ENCODE measurements around the gene KRTAP6-3.

The KRTAP6-3 gene

GRCh38 chr21:30580132-30580531 is 12.1 kb upstream of the KRTAP6-3 start:
- no peak overlapping the region for H3K27ac ChIP-seq (ENCODE audit: low read depth, low read length)
- H3K9ac ChIP-seq (ENCODE audit: low read length in 5 of 5): no peak overlapping the region
- no peaks in the 10 kb centered on the region for H3K27me3 ChIP-seq (ENCODE audit: control insufficient read depth in 5 of 5, insufficient read depth in 4 of 5, low read length in 5 of 5)
- H3K4me3 ChIP-seq (ENCODE audit: low read depth in 1 of 5, low read length in 5 of 5): no peak overlapping the region
- peaks cover 0 to 4% (median 0%) of the 10 kb centered on the region in 5 donors for H3K9me3 ChIP-seq (ENCODE audit: control insufficient read depth in 5 of 5, low read length in 5 of 5)
- no peaks in the 10 kb centered on the region for H3K4me1 ChIP-seq (ENCODE audit: control insufficient read depth in 5 of 5, insufficient read depth in 5 of 5, low read length in 5 of 5)
- H3K36me3 ChIP-seq (ENCODE audit: control insufficient read depth in 5 of 5, insufficient read depth in 5 of 5, low read length in 5 of 5): no peaks in the 10 kb centered on the region

DNA sequence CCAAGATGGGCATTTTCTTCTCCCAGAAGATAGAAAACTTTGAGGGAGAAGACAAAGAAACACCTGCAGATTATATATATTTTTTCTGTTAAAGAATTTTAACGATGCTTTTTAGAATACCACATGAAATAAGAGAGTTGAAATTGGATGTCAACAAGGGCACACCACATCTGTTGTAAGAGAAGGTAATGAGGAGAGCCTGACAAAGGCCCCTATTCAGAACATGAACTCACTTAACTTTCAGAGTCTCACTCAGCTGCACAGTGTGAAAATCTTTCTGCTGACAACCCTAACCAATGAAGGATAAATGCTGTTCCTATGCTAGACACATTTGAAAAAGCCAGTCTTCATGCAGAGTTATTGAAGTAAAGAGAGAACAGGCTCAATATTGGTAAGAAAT is 9.4 kb upstream of the KRTAP6-3 start:
- peaks cover 0 to 4% (median 0%) of the 10 kb centered on the region in 5 donors for H3K9me3 ChIP-seq (ENCODE audit: control insufficient read depth in 5 of 5, low read length in 5 of 5)

GRCh38 chr21:30590297-30590696 is 1.9 kb upstream of the KRTAP6-3 start, which contains the start of gene KRTAP22-2:
Gene KRTAP22-2 (minus strand): TSS chr21:30590397.
- Histone ChIP-seq H3K36me3 (ENCODE audit: control insufficient read depth in 5 of 5, insufficient read depth in 5 of 5, low read length in 5 of 5) (no peaks in the 10 kb centered on the region), H3K9me3 (ENCODE audit: control insufficient read depth in 5 of 5, low read length in 5 of 5) (peaks cover 0 to 2% (median 0%) of the 10 kb centered on the region in 5 donors), H3K27ac (ENCODE audit: low read depth, low read length) (no peak within 1 kb of the TSS), H3K9ac (ENCODE audit: low read length in 5 of 5) (no peak within 1 kb of the TSS), H3K4me3 (ENCODE audit: low read depth in 1 of 5, low read length in 5 of 5) (no peak within 1 kb of the TSS), H3K4me1 (ENCODE audit: control insufficient read depth in 5 of 5, insufficient read depth in 5 of 5, low read length in 5 of 5) (no peaks in the 10 kb centered on the region), H3K27me3 (ENCODE audit: control insufficient read depth in 5 of 5, insufficient read depth in 4 of 5, low read length in 5 of 5) (no peaks in the 10 kb centered on the region)

More for the DNA sequence above, 9.4 kb upstream of the KRTAP6-3 start:
- no peaks in the 10 kb centered on the region for H3K27me3 ChIP-seq (ENCODE audit: control insufficient read depth in 5 of 5, insufficient read depth in 4 of 5, low read length in 5 of 5)
- H3K4me1 ChIP-seq (ENCODE audit: control insufficient read depth in 5 of 5, insufficient read depth in 5 of 5, low read length in 5 of 5): no peaks in the 10 kb centered on the region
- H3K27ac ChIP-seq (ENCODE audit: low read depth, low read length): no peak overlapping the region
- no peak overlapping the region for H3K4me3 ChIP-seq (ENCODE audit: low read depth in 1 of 5, low read length in 5 of 5)
- H3K9ac ChIP-seq (ENCODE audit: low read length in 5 of 5): no peak overlapping the region
- no peaks in the 10 kb centered on the region for H3K36me3 ChIP-seq (ENCODE audit: control insufficient read depth in 5 of 5, insufficient read depth in 5 of 5, low read length in 5 of 5)

DNA sequence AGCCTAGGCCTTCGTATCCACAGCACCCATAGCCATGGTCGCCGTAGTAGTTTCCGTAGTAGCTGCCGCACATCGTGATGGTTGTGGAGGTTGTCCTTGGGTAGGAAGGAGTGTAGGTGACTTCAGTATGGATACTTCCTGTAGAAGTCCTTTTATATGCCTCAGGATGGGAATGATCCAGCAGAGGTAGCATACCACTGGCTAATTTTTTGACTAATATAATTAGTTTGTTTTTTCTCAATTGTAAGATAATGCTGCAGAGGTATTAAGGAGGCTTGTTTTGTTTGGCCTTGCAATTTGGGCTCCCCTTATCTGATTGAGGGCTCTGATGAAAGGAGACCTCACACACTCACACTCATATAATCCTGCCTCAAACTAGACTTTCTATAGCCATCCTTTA is 6.6 kb downstream of the KRTAP6-3 start, which contains the start of gene KRTAP6-2:
KRTAP6-2 (minus strand) TSS at position 101 of the 400 bp plus-strand sequence; CDS start at position 73, 28 bp downstream.
- no peak within 1 kb of the TSS for H3K4me3 ChIP-seq (ENCODE audit: low read depth in 1 of 5, low read length in 5 of 5)
- H3K27me3 ChIP-seq (ENCODE audit: control insufficient read depth in 5 of 5, insufficient read depth in 4 of 5, low read length in 5 of 5): no peaks in the 10 kb centered on the region
- H3K27ac ChIP-seq (ENCODE audit: low read depth, low read length): no peak within 1 kb of the TSS
- peaks cover 0 to 3% (median 0%) of the 10 kb centered on the region in 5 donors for H3K9me3 ChIP-seq (ENCODE audit: control insufficient read depth in 5 of 5, low read length in 5 of 5)
- no peaks in the 10 kb centered on the region for H3K36me3 ChIP-seq (ENCODE audit: control insufficient read depth in 5 of 5, insufficient read depth in 5 of 5, low read length in 5 of 5)
- no peak within 1 kb of the TSS for H3K9ac ChIP-seq (ENCODE audit: low read length in 5 of 5)
- no peaks in the 10 kb centered on the region for H3K4me1 ChIP-seq (ENCODE audit: control insufficient read depth in 5 of 5, insufficient read depth in 5 of 5, low read length in 5 of 5)

GRCh38 chr21:30600787-30601186 is 8.5 kb downstream of the KRTAP6-3 start, which contains the start of gene KRTAP22-1:
Gene KRTAP22-1 (plus strand): TSS chr21:30601087.
- H3K27ac ChIP-seq (ENCODE audit: low read depth, low read length): no peak within 1 kb of the TSS
- peaks cover 0 to 3% (median 0%) of the 10 kb centered on the region in 5 donors for H3K9me3 ChIP-seq (ENCODE audit: control insufficient read depth in 5 of 5, low read length in 5 of 5)
- no peaks in the 10 kb centered on the region for H3K36me3 ChIP-seq (ENCODE audit: control insufficient read depth in 5 of 5, insufficient read depth in 5 of 5, low read length in 5 of 5)
- H3K27me3 ChIP-seq (ENCODE audit: control insufficient read depth in 5 of 5, insufficient read depth in 4 of 5, low read length in 5 of 5): no peaks in the 10 kb centered on the region
- H3K4me1 ChIP-seq (ENCODE audit: control insufficient read depth in 5 of 5, insufficient read depth in 5 of 5, low read length in 5 of 5): no peaks in the 10 kb centered on the region
- H3K9ac ChIP-seq (ENCODE audit: low read length in 5 of 5): no peak within 1 kb of the TSS
- H3K4me3 ChIP-seq (ENCODE audit: low read depth in 1 of 5, low read length in 5 of 5): no peak within 1 kb of the TSS

DNA sequence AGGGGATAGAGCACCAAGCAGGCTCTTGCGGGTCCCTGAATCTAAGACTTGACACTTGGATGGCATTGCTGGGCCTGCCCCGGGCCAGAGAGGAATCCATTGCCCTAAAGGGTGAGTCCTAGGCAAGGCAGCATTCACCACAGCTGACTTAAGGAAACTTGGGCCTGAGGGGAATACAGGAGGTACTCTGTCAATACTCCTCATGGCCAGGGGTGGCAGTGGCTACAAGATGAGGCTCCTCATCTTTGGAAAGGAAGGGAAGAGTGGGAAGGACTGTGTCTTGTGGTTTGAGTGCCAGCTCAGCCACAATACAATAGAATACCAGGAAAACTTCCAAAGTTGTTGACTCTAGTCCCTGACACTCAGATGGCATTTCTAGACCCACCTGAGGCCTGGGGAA is 13.7 kb downstream of the KRTAP6-3 start:
- Histone ChIP-seq H3K4me1 (ENCODE audit: control insufficient read depth in 5 of 5, insufficient read depth in 5 of 5, low read length in 5 of 5) (no peaks in the 10 kb centered on the region), H3K9ac (ENCODE audit: low read length in 5 of 5) (no peak overlapping the region), H3K27ac (ENCODE audit: low read depth, low read length) (no peak overlapping the region), H3K4me3 (ENCODE audit: low read depth in 1 of 5, low read length in 5 of 5) (no peak overlapping the region), H3K9me3 (ENCODE audit: control insufficient read depth in 5 of 5, low read length in 5 of 5) (peaks cover 0 to 3% (median 0%) of the 10 kb centered on the region in 5 donors), H3K27me3 (ENCODE audit: control insufficient read depth in 5 of 5, insufficient read depth in 4 of 5, low read length in 5 of 5) (no peaks in the 10 kb centered on the region), H3K36me3 (ENCODE audit: control insufficient read depth in 5 of 5, insufficient read depth in 5 of 5, low read length in 5 of 5) (no peaks in the 10 kb centered on the region)

- Histone ChIP-seq H3K36me3 (ENCODE audit: control insufficient read depth in 5 of 5, insufficient read depth in 5 of 5, low read length in 5 of 5) (no peaks in the 10 kb centered on the region), H3K9me3 (ENCODE audit: control insufficient read depth in 5 of 5, low read length in 5 of 5) (peaks cover 0 to 3% (median 0%) of the 10 kb centered on the region in 5 donors), H3K4me3 (ENCODE audit: low read depth in 1 of 5, low read length in 5 of 5) (no peak overlapping the region), H3K27ac (ENCODE audit: low read depth, low read length) (no peak overlapping the region), H3K9ac (ENCODE audit: low read length in 5 of 5) (no peak overlapping the region), H3K4me1 (ENCODE audit: control insufficient read depth in 5 of 5, insufficient read depth in 5 of 5, low read length in 5 of 5) (no peaks in the 10 kb centered on the region), H3K27me3 (ENCODE audit: control insufficient read depth in 5 of 5, insufficient read depth in 4 of 5, low read length in 5 of 5) (no peaks in the 10 kb centered on the region)
Measured at GRCh38 chr21:30612132-30612531, 19.9 kb downstream of the KRTAP6-3 start.

DNA sequence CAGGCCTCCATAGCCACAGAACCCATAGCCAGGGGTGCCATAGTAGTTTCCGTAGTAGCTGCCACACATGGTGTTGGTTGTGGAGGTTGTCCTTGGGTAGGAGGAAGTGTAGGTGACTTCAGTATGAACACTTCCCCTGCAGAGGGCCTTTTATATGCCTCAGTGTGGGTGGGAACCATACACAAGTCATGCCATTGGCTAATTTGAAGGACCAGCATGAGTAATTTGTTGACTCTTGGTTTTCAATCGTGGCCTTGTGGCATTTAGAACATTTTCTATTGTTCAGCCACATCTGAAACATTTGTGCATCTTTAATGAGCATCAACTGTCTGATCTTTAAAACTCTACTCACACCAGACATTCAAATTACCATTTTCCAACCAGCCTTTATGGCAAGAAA is 21.6 kb downstream of the KRTAP6-3 start, which contains the start of gene KRTAP6-1:
KRTAP6-1 (minus strand) TSS at position 95 of the 400 bp plus-strand sequence; CDS start at position 69, 26 bp downstream.
- Histone ChIP-seq H3K27ac (ENCODE audit: low read depth, low read length) (no peak within 1 kb of the TSS), H3K36me3 (ENCODE audit: control insufficient read depth in 5 of 5, insufficient read depth in 5 of 5, low read length in 5 of 5) (no peaks in the 10 kb centered on the region), H3K9ac (ENCODE audit: low read length in 5 of 5) (no peak within 1 kb of the TSS), H3K4me3 (ENCODE audit: low read depth in 1 of 5, low read length in 5 of 5) (no peak within 1 kb of the TSS), H3K9me3 (ENCODE audit: control insufficient read depth in 5 of 5, low read length in 5 of 5) (peaks cover 0 to 3% (median 0%) of the 10 kb centered on the region in 5 donors), H3K27me3 (ENCODE audit: control insufficient read depth in 5 of 5, insufficient read depth in 4 of 5, low read length in 5 of 5) (no peaks in the 10 kb centered on the region), H3K4me1 (ENCODE audit: control insufficient read depth in 5 of 5, insufficient read depth in 5 of 5, low read length in 5 of 5) (no peaks in the 10 kb centered on the region)

- H3K27me3 ChIP-seq (ENCODE audit: control insufficient read depth in 5 of 5, insufficient read depth in 4 of 5, low read length in 5 of 5): no peaks in the 10 kb centered on the region
- no peak overlapping the region for H3K27ac ChIP-seq (ENCODE audit: low read depth, low read length)
- no peaks in the 10 kb centered on the region for H3K36me3 ChIP-seq (ENCODE audit: control insufficient read depth in 5 of 5, insufficient read depth in 5 of 5, low read length in 5 of 5)
- no peaks in the 10 kb centered on the region for H3K4me1 ChIP-seq (ENCODE audit: control insufficient read depth in 5 of 5, insufficient read depth in 5 of 5, low read length in 5 of 5)
- H3K9me3 ChIP-seq (ENCODE audit: control insufficient read depth in 5 of 5, low read length in 5 of 5): peaks cover 0 to 3% (median 0%) of the 10 kb centered on the region in 5 donors
- H3K9ac ChIP-seq (ENCODE audit: low read length in 5 of 5): no peak overlapping the region
- no peak overlapping the region for H3K4me3 ChIP-seq (ENCODE audit: low read depth in 1 of 5, low read length in 5 of 5)
Measured at GRCh38 chr21:30615199-30615598, 23.0 kb downstream of the KRTAP6-3 start.

- H3K9me3 ChIP-seq (ENCODE audit: control insufficient read depth in 5 of 5, low read length in 5 of 5): peaks cover 0 to under 1% (median 0%) of the 10 kb centered on the region in 5 donors
Measured at GRCh38 chr21:30616125-30616524, 23.9 kb downstream of the KRTAP6-3 start, which contains the start of gene KRTAP20-1. Gene KRTAP20-1 (plus strand): TSS chr21:30616425. CDS start chr21:30616455, 30 bp downstream.

More at GRCh38 chr21:30616125-30616524, 23.9 kb downstream of the KRTAP6-3 start, which contains the start of gene KRTAP20-1:
- Histone ChIP-seq H3K27ac (ENCODE audit: low read depth, low read length) (no peak within 1 kb of the TSS), H3K27me3 (ENCODE audit: control insufficient read depth in 5 of 5, insufficient read depth in 4 of 5, low read length in 5 of 5) (no peaks in the 10 kb centered on the region), H3K36me3 (ENCODE audit: control insufficient read depth in 5 of 5, insufficient read depth in 5 of 5, low read length in 5 of 5) (no peaks in the 10 kb centered on the region), H3K9ac (ENCODE audit: low read length in 5 of 5) (no peak within 1 kb of the TSS), H3K4me1 (ENCODE audit: control insufficient read depth in 5 of 5, insufficient read depth in 5 of 5, low read length in 5 of 5) (no peaks in the 10 kb centered on the region), H3K4me3 (ENCODE audit: low read depth in 1 of 5, low read length in 5 of 5) (no peak within 1 kb of the TSS)

Measured in subcutaneous abdominal adipose tissue (tissue), 5 donors.